GM12872 (cell line): Measurements from ENCODE around the gene ITPR2.

ENCODE experiments used
- CTCF ChIP-seq: IDR thresholded peaks from 3 replicates; pipeline ENCODE4 v1.5.1; 2011; ENCODE audit warnings: low read depth, mild to moderate bottlenecking, low read length, moderate library complexity; ENCODE audit not compliant: insufficient read depth

Gene ITPR2

GRCh38 chr12:26857465-26858176 is 24.6 kb upstream of the ITPR2 start:
- no peak for TF ChIP-seq CTCF

- TF ChIP-seq CTCF: no peak
Measured at GRCh38 chr12:26855337-26855736, 22.3 kb upstream of the ITPR2 start.

- TF ChIP-seq CTCF: no peak
Measured at GRCh38 chr12:26854031-26854390, 21.0 kb upstream of the ITPR2 start.

GRCh38 chr12:26853303-26854030 is 20.5 kb upstream of the ITPR2 start:
- peak; percentile 86 for TF ChIP-seq CTCF

- no peak for TF ChIP-seq CTCF
Measured at GRCh38 chr12:26851031-26851809, 18.2 kb upstream of the ITPR2 start.

- TF ChIP-seq CTCF: no peak
Measured at GRCh38 chr12:26848156-26848825, 15.3 kb upstream of the ITPR2 start.

- no peak for TF ChIP-seq CTCF
Measured at GRCh38 chr12:26847431-26847830, 14.4 kb upstream of the ITPR2 start.
